Endodermal cell (in vitro differentiated cells): Measurements from ENCODE around the gene LSMEM2. TPM values are rescaled to one million over a fixed set of nuclear protein-coding genes. Genes with fewer than 3 reads are reported as not detected.

Experiments used
- DNase-seq: peaks from one replicate; pipeline ENCODE4 v3.0.0-alpha.2; 2017
- H3K27ac ChIP-seq: 2 replicates; pipeline ENCODE4 v1.5.1; 2013; ENCODE audit warnings: mild to moderate bottlenecking, low read depth, low read length, moderate library complexity
- H3K27me3 ChIP-seq: 2 replicates; pipeline ENCODE4 v1.6.1; 2013; ENCODE audit warnings: mild to moderate bottlenecking, low read length, moderate library complexity; ENCODE audit not compliant: insufficient read depth, control insufficient read depth, poor library complexity, severe bottlenecking
- H3K36me3 ChIP-seq: 2 replicates; pipeline ENCODE4 v1.7.0; 2013; ENCODE audit warnings: mild to moderate bottlenecking, low read length, moderate library complexity; ENCODE audit not compliant: control insufficient read depth, insufficient read depth
- H3K4me1 ChIP-seq: one replicate; pipeline ENCODE4 v1.7.0; 2013; ENCODE audit warnings: low read length; ENCODE audit not compliant: control insufficient read depth, insufficient read depth
- H3K4me3 ChIP-seq: 2 replicates; pipeline ENCODE4 v1.5.1; 2013; ENCODE audit warnings: mild to moderate bottlenecking, low read length, moderate library complexity
- H3K9ac ChIP-seq: 2 replicates; pipeline ENCODE4 v1.6.1; 2013; ENCODE audit warnings: mild to moderate bottlenecking, low read length, moderate library complexity; ENCODE audit not compliant: poor library complexity, severe bottlenecking; ENCODE audit errors: extremely low read depth
- H3K9me3 ChIP-seq: 2 replicates; pipeline ENCODE4 v1.6.1; 2013; ENCODE audit warnings: mild to moderate bottlenecking, low read length, moderate library complexity; ENCODE audit not compliant: control insufficient read depth
- H3K27ac Mint-ChIP-seq: 2 replicates; pipeline ENCODE4 v1.8.0; 2020; ENCODE audit warnings: mixed read lengths
- H3K27me3 Mint-ChIP-seq: 2 replicates; pipeline ENCODE4 v1.8.0; 2021; ENCODE audit warnings: mild to moderate bottlenecking, mixed read lengths; ENCODE audit not compliant: insufficient read depth
- H3K36me3 Mint-ChIP-seq: 2 replicates; pipeline ENCODE4 v1.8.0; 2020; ENCODE audit warnings: low read depth, mixed read lengths
- H3K4me1 Mint-ChIP-seq: 2 replicates; pipeline ENCODE4 v1.8.0; 2020; ENCODE audit warnings: mixed read lengths
- H3K4me3 Mint-ChIP-seq: 2 replicates; pipeline ENCODE4 v1.8.0; 2020; ENCODE audit warnings: mild to moderate bottlenecking, moderate library complexity, mixed read lengths
- H3K9me3 Mint-ChIP-seq: 2 replicates; pipeline ENCODE4 v1.8.0; 2020; ENCODE audit warnings: mild to moderate bottlenecking, mixed read lengths
- WGBS, 2 experiments: methylation state at CpG; one replicate each; pipeline versions ENCODE4 v1.1.5 to v1.1.7; 2013; ENCODE audit warnings: missing lambda C conversion rate in 2 of 2, mixed read lengths in 1 of 2; ENCODE audit not compliant: insufficient coverage in 1 of 2, insufficient read length in 1 of 2; 5-methylcytosine and 5-hydroxymethylcytosine counted together
- total RNA-seq, 2 donors: library from RNA; stranded (reverse); fragmentation: NEBNext Ultra II Directional in 1 of 2; extraction: Animal tissue kit (Norgen Biotek cat#: 25700) in 1 of 2; gene quantifications; 2 replicates in 1 of 2; 3 replicates in 1 of 2; pipeline ENCODE4 v1.2.1, GENCODE V29; 2021
- TF ChIP-seq, protein P1 (sequence below): fragments of 200-600 bp; sonication (generic); conservative IDR thresholded peaks from 2 replicates; pipeline ENCODE4 v1.5.0; 2021; ENCODE audit warnings: antibody characterized with exemption, mild to moderate bottlenecking

LSMEM2 gene
- total RNA-seq, 2 donors from 2014 or later: not detected

DNA sequence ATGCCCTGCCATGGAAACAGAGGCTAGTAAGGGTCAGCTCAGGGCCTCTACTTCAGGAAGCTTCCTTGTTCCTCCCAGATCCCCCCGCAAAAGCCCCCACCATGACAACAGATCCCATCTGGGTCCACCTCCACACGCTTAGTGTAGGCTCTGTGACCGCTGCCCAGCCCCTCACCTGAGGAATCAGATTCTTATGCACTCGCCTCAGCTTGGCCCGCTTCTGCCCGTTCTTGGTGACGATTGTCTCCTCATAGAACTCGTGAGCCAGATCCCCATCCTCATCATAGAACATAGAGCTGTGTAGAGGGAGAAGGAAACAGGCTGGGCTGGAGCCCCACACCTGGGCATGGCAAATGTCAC is 47.3 kb downstream of the LSMEM2 start:
- no peaks in the 10 kb centered on the region for H3K9me3 ChIP-seq
- H3K4me3 ChIP-seq: no peak overlapping the region
- 94 to 100% methylated on average over 6 to 8 of the region's 8 CpGs for WGBS, 2 experiments
- no peaks in the 10 kb centered on the region for H3K27me3 ChIP-seq
- no peak overlapping the region for H3K27ac ChIP-seq
- Mint-ChIP-seq H3K27ac (no peak overlapping the region), H3K27me3 (no peaks in the 10 kb centered on the region), H3K36me3 (peaks cover 22% of the 10 kb centered on the region), H3K4me1 (peaks cover 20% of the 10 kb centered on the region), H3K9me3 (no peaks in the 10 kb centered on the region), H3K4me3 (peak overlapping the region; percentile 77)
- H3K4me1 ChIP-seq: peaks cover 16% of the 10 kb centered on the region
- peaks cover 51% of the 10 kb centered on the region for H3K36me3 ChIP-seq
- TF ChIP-seq, protein P1, sequence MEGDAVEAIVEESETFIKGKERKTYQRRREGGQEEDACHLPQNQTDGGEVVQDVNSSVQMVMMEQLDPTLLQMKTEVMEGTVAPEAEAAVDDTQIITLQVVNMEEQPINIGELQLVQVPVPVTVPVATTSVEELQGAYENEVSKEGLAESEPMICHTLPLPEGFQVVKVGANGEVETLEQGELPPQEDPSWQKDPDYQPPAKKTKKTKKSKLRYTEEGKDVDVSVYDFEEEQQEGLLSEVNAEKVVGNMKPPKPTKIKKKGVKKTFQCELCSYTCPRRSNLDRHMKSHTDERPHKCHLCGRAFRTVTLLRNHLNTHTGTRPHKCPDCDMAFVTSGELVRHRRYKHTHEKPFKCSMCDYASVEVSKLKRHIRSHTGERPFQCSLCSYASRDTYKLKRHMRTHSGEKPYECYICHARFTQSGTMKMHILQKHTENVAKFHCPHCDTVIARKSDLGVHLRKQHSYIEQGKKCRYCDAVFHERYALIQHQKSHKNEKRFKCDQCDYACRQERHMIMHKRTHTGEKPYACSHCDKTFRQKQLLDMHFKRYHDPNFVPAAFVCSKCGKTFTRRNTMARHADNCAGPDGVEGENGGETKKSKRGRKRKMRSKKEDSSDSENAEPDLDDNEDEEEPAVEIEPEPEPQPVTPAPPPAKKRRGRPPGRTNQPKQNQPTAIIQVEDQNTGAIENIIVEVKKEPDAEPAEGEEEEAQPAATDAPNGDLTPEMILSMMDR: no peak
- no peak overlapping the region for H3K9ac ChIP-seq
- DNase-seq: no peak

DNA sequence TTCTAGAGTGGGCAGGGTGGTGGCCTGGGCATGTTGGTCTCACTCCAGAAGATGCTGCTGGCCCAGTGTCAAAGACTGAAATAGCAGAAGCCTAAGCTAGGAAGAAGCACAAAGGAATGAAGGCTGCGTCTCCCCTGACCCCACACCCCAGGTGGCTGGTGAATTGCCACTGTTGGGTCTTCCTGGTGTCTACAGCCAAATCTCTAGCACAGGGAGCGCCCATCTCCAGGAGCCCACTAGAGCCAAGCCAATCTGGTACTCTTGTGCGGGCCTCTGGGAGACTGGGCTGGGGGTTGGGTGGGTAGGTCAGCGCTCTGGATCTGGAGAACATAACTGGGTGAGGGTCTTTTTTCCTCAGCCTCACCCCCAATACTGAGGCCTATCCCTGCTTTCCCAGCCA is 48.2 kb downstream of the LSMEM2 start:
- H3K9ac ChIP-seq: peak overlapping the region; percentile 85
- DNase-seq: no peak
- TF ChIP-seq, protein P1: no peak
- no peaks in the 10 kb centered on the region for H3K27me3 ChIP-seq
- H3K4me3 ChIP-seq: peak overlapping the region; percentile 91
- peaks cover 16% of the 10 kb centered on the region for H3K4me1 ChIP-seq
- Mint-ChIP-seq H3K4me1 (peaks cover 20% of the 10 kb centered on the region), H3K27ac (peak overlapping the region; percentile 55), H3K9me3 (no peaks in the 10 kb centered on the region), H3K27me3 (no peaks in the 10 kb centered on the region), H3K4me3 (peak overlapping the region; percentile 77), H3K36me3 (peaks cover 26% of the 10 kb centered on the region)
- no peaks in the 10 kb centered on the region for H3K9me3 ChIP-seq
- no peak overlapping the region for H3K27ac ChIP-seq
- peaks cover 61% of the 10 kb centered on the region for H3K36me3 ChIP-seq
- 80 to 92% methylated on average over 2 to 4 of the region's 4 CpGs for WGBS, 2 experiments

DNA sequence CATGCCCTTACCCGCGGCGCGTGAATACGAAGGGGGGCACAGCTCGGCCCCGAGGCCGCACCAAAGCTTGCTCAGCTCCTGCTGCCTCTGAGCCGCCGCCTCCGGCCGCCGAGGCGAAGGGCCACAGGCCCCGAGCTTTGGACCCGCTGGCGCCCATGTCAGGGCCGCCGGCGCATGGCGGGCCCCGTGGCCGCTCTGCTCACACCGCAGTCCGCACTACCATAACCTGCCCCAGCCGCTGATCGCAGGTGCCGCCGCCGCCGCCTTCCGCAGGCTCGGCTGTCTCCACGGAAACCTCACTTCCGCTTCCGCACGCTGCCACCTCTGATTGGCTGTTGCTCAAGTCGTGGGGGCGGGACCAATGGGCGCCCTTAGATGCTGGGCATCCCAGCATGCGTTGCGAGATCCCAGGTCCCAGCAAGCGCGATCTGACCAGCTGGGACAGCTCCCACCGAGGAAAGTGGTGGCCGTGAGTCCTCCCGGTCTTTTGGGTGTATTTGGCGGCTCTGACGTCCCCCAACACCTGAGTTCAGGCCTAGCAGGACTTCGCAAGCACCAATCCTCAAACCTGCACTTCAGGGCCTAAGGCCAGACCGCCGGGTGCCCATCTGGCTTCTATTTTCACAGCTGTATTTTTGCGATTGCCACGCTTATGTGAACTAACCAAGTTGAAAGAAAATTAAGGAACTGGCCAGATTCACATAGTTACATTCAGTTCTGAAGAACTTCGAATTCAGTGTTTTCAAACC is 49.2 kb downstream of the LSMEM2 start, which contains the start of gene TUSC2:
TSS of gene TUSC2 (minus strand) at position 281 of the 749 bp plus-strand sequence. CDS start at position 157, 124 bp downstream.
- Histone ChIP-seq H3K27me3 (no peaks in the 10 kb centered on the region), H3K9me3 (no peaks in the 10 kb centered on the region), H3K27ac (peak within 1 kb of the TSS; percentile 66), H3K4me1 (peaks cover 10% of the 10 kb centered on the region), H3K9ac (peak within 1 kb of the TSS; percentile 85), H3K36me3 (peaks cover 67% of the 10 kb centered on the region), H3K4me3 (peak within 1 kb of the TSS; percentile 91)
- H3K36me3 Mint-ChIP-seq: peaks cover 30% of the 10 kb centered on the region
- TF ChIP-seq, protein P1: no peak
- peaks cover 15% of the 10 kb centered on the region for H3K4me1 Mint-ChIP-seq
- no peaks in the 10 kb centered on the region for H3K9me3 Mint-ChIP-seq
- H3K27me3 Mint-ChIP-seq: no peaks in the 10 kb centered on the region
- H3K27ac Mint-ChIP-seq: peak within 1 kb of the TSS; percentile 89
- WGBS, 2 experiments: 6 to 23% methylated on average over 17 to 55 of the region's 55 CpGs
- DNase-seq: peak; percentile 98
- H3K4me3 Mint-ChIP-seq: peak within 1 kb of the TSS; percentile 77
